GM19239 (cell line): ENCODE results near the gene PPP1R7.

Source experiments
- DNase-seq: peaks from one replicate; pipeline ENCODE4 v3.0.0; 2011; ENCODE audit warnings: low spot score; ENCODE audit not compliant: insufficient read length
- FAIRE-seq: peaks from 2 replicates; lab custom pipeline; 2011; peaks lifted over from hg19 to GRCh38; lab: Jason Lieb, UNC

The PPP1R7 gene

GRCh38 chr2:241223211-241224017 lies 73.1 kb downstream of the PPP1R7 start:
- DNase-seq (no peak), FAIRE-seq (no peak)

- DNase-seq (no peak), FAIRE-seq (no peak)
These were observed 74.0 kb downstream of the PPP1R7 start for GRCh38 chr2:241224018-241224850.

GRCh38 chr2:241224851-241225438 lies 74.7 kb downstream of the PPP1R7 start:
- no peak for FAIRE-seq
- DNase-seq, result no peak

GRCh38 chr2:241225545-241225944 lies 75.3 kb downstream of the PPP1R7 start:
- DNase-seq, result no peak
- FAIRE-seq, result no peak

- DNase-seq (no peak), FAIRE-seq (no peak)
These were observed 75.7 kb downstream of the PPP1R7 start for GRCh38 chr2:241225983-241226382.

- DNase-seq (no peak), FAIRE-seq (no peak)
These were observed 76.7 kb downstream of the PPP1R7 start for GRCh38 chr2:241226723-241227572.

- DNase-seq (no peak), FAIRE-seq (no peak)
These were observed 77.3 kb downstream of the PPP1R7 start for GRCh38 chr2:241227594-241227993.

- FAIRE-seq, result no peak
- DNase-seq, result no peak
These were observed 78.0 kb downstream of the PPP1R7 start for GRCh38 chr2:241228081-241228859.

- FAIRE-seq (no peak), DNase-seq (no peak)
These were observed 78.7 kb downstream of the PPP1R7 start for GRCh38 chr2:241228860-241229516.

GRCh38 chr2:241229563-241230401 lies 79.5 kb downstream of the PPP1R7 start:
- no peak for FAIRE-seq
- DNase-seq, result no peak

GRCh38 chr2:241230435-241230834 lies 80.2 kb downstream of the PPP1R7 start:
- FAIRE-seq, result no peak
- no peak for DNase-seq

GRCh38 chr2:241232736-241233575 lies 82.7 kb downstream of the PPP1R7 start:
- DNase-seq (no peak), FAIRE-seq (no peak)
